ENCODE results near the gene B9D2. TPM values are rescaled to one million over a fixed set of nuclear protein-coding genes. Genes with fewer than 3 reads are reported as not detected.
A peak's percentile ranks its signal among the peaks of the same experiment; 100 is the strongest.

B9D2 gene
- total RNA-seq, 1 donor from 2014 or later = 10.7 TPM

DNA sequence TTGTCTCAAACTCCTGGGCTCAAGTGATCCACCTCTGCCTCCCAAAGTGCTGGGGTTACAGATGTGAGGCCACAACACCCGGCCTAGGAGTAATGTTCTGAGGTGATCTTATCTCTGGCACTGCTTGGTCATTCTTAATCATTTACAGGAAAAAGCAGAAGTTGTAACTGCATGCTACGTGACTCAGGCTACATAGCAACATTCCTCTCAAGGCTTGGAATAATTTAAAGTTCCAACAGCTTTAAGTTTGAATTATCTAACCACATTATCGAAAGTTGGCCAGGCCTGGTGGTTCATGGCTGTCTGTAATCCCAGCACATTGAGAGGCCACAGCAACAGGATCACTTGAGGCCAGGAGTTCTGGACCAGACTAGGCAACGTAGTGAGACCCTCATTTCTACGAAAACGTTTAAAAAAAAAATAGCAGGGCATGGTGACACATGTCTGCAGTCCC is 3.9 kb upstream of the B9D2 start:
- Mint-ChIP-seq H3K27ac (peak overlapping the region; percentile 24), H3K4me3 (ENCODE audit: low read depth) (no peak overlapping the region), H3K4me1 (ENCODE audit: low read depth) (peaks cover 11% of the 10 kb centered on the region), H3K36me3 (ENCODE audit: insufficient read depth) (peaks cover 3% of the 10 kb centered on the region), H3K9me3 (ENCODE audit: low read depth) (no peaks in the 10 kb centered on the region), H3K27me3 (no peaks in the 10 kb centered on the region)
- TF ChIP-seq, protein P1, sequence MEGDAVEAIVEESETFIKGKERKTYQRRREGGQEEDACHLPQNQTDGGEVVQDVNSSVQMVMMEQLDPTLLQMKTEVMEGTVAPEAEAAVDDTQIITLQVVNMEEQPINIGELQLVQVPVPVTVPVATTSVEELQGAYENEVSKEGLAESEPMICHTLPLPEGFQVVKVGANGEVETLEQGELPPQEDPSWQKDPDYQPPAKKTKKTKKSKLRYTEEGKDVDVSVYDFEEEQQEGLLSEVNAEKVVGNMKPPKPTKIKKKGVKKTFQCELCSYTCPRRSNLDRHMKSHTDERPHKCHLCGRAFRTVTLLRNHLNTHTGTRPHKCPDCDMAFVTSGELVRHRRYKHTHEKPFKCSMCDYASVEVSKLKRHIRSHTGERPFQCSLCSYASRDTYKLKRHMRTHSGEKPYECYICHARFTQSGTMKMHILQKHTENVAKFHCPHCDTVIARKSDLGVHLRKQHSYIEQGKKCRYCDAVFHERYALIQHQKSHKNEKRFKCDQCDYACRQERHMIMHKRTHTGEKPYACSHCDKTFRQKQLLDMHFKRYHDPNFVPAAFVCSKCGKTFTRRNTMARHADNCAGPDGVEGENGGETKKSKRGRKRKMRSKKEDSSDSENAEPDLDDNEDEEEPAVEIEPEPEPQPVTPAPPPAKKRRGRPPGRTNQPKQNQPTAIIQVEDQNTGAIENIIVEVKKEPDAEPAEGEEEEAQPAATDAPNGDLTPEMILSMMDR (IDR thresholded peaks at IDR 0.05; ENCODE audit: unreplicated experiment) = no peak
- no peak for DNase-seq (ENCODE audit: low spot score, unreplicated experiment)

DNA sequence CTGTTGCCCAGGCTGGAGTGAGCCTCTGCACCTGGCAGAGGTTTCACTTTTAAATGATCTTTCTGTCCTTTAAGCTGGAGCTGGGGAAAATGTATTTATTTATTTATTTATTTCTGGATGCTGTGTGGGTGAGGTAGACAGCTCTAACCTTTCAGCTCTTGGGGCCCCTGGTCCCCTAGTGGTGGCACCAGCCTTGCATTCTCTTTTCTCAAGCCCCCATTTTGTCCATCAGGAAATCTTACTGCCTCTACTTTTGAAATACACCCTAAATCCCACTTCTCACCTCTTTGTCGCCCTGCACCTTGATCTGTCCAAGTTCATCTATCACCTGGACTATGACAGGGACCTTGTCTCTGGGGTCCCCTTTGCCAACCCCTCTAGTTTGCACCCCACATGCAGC is 2.1 kb upstream of the B9D2 start:
- DNase-seq (ENCODE audit: low spot score, unreplicated experiment) = no peak
- H3K4me3 Mint-ChIP-seq (ENCODE audit: low read depth) = no peak overlapping the region
- peaks cover 11% of the 10 kb centered on the region for H3K4me1 Mint-ChIP-seq (ENCODE audit: low read depth)
- TF ChIP-seq, protein P1 (IDR thresholded peaks at IDR 0.05; ENCODE audit: unreplicated experiment) = peak; percentile 45
- H3K9me3 Mint-ChIP-seq (ENCODE audit: low read depth) = no peaks in the 10 kb centered on the region
- H3K27me3 Mint-ChIP-seq = no peaks in the 10 kb centered on the region
- peak overlapping the region; percentile 69 for H3K27ac Mint-ChIP-seq
- H3K36me3 Mint-ChIP-seq (ENCODE audit: insufficient read depth) = peaks cover 3% of the 10 kb centered on the region

DNA sequence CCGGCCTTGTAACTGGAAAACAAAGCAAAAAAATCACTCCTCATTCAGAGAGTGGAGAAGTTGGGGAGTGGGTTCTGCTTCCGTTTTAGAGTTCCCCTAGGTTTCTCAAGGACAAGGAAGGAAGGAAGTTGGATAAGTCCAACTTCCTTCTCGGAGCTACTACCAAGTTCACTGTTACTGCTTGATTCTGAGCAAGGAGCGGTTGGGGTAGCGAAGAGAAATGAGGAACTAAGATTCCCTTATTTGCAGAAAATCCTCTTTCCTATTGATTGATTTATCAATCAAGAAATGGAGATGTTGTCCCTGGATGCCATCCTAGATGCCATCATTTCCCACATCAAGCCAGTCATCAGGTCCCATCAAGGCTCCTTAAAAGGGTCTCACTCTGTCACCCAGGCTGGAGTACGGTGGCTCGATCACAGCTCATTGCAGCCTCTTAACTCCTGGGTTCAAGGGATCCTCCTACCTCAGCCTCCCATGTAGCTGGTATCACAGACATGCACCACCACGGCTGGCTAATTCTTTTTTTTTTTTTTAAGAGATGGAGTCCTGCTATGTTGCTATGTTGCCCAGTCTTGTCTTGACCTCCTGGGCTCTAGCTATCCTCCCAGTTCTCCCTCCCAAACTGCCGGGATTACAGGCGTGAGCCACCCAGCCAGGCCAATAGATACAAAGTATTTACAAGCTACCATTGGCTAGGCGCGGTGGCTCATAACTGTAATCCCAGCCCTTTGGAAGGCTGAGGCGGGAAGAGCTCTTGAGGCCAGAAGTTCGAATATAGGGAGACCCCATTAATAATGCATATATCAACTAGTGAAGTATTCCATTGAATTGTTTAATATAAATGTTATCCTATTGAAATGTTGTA is 809 bp upstream of the B9D2 start:
- Mint-ChIP-seq H3K27me3 (no peaks in the 10 kb centered on the region), H3K4me3 (ENCODE audit: low read depth) (peak overlapping the region; percentile 93), H3K4me1 (ENCODE audit: low read depth) (peaks cover 11% of the 10 kb centered on the region), H3K9me3 (ENCODE audit: low read depth) (no peaks in the 10 kb centered on the region), H3K27ac (peak overlapping the region; percentile 100), H3K36me3 (ENCODE audit: insufficient read depth) (peaks cover 3% of the 10 kb centered on the region)
- DNase-seq (ENCODE audit: low spot score, unreplicated experiment) = no peak
- TF ChIP-seq, protein P1 (IDR thresholded peaks at IDR 0.05; ENCODE audit: unreplicated experiment) = no peak

DNA sequence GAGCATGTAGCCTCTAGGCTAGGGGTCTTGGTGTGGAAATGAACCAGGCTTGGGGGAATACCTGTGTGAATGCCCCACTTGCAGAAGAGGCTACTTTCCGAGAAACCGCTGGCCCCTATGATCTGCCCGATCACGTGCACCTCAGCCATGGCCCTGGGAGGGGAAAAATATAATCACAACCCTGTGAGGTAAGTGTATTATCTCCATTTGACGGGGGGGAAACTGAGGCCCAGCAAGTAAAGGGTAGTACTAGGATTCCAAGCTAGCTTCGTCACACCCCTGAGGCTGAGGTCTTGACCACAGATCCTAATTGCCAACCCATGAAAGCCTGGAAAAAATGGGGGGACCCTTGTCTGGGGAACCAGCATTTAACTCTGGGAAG is 587 bp downstream of the B9D2 start:
- no peak for DNase-seq (ENCODE audit: low spot score, unreplicated experiment)
- Mint-ChIP-seq H3K4me1 (ENCODE audit: low read depth) (peaks cover 11% of the 10 kb centered on the region), H3K36me3 (ENCODE audit: insufficient read depth) (peaks cover 3% of the 10 kb centered on the region), H3K27me3 (no peaks in the 10 kb centered on the region), H3K4me3 (ENCODE audit: low read depth) (peak overlapping the region; percentile 93), H3K9me3 (ENCODE audit: low read depth) (no peaks in the 10 kb centered on the region), H3K27ac (peak overlapping the region; percentile 100)
- TF ChIP-seq, protein P1 (IDR thresholded peaks at IDR 0.05; ENCODE audit: unreplicated experiment) = no peak

DNA sequence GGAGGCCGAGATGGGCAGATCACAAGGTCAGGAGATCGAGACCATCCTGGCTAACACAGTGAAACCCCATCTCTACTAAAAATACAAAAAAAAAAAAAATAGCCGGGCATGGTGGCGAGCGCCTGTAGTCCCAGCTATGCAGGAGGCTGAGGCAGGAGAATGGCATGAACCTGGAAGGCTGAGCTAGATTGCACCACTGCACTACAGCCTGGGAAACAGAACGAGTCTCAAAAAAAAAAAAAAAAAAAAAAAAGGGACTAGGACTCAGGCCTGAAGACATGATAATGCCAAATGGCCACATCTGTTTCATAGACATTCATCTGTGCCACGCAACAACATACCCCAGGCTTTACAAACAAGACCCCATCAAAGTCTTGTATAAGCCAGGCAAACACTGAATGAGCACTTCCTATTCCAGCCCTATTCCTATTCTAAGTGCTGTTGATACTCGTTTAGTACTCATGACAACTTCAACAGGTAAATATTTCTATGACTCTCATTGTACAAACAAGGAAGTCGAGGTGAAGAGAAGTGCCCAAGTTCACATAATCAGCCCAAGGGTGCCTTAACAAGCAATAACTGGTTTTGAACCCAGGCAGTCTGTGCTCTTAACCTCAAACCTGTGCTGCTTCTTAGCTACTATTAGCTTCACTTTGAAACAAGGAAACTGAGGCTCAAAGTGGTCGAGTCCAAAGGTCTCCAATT is 1.7 kb downstream of the B9D2 start:
- no peak for DNase-seq (ENCODE audit: low spot score, unreplicated experiment)
- H3K27me3 Mint-ChIP-seq = no peaks in the 10 kb centered on the region
- TF ChIP-seq, protein P1 (IDR thresholded peaks at IDR 0.05; ENCODE audit: unreplicated experiment) = no peak
- H3K27ac Mint-ChIP-seq = no peak overlapping the region
- peak overlapping the region; percentile 93 for H3K4me3 Mint-ChIP-seq (ENCODE audit: low read depth)
- H3K9me3 Mint-ChIP-seq (ENCODE audit: low read depth) = no peaks in the 10 kb centered on the region
- H3K4me1 Mint-ChIP-seq (ENCODE audit: low read depth) = peaks cover 9% of the 10 kb centered on the region
- H3K36me3 Mint-ChIP-seq (ENCODE audit: insufficient read depth) = peaks cover 3% of the 10 kb centered on the region

Data from progenitor cell of endocrine pancreas (in vitro differentiated cells).